Stimulated activated effector memory CD8-positive, alpha-beta T cell treated with anti-CD3 and anti-CD28 coated beads, Interleukin-12 subunit alpha, Interleukin-12 subunit beta, amount 100 ng/mL, for 72 hours (primary cell): ENCODE results near the gene E2F1.

Experiments
- ATAC-seq: fragments of 150-1000 bp; cut with Tn5 transposase; 2 replicates; pipeline ENCODE4 v1.10.0; 2021
- DNase-seq, 2 donors: peaks; one replicate each; pipeline ENCODE4 v3.0.0; 2021 to 2022; ENCODE audit warnings: low spot score in 2 of 2
- H3K27ac Mint-ChIP-seq: one replicate; pipeline ENCODE4 v1.8.0; 2022; ENCODE audit warnings: mild to moderate bottlenecking, mixed read lengths
- H3K36me3 Mint-ChIP-seq: one replicate; pipeline ENCODE4 v1.8.0; 2022; ENCODE audit warnings: mild to moderate bottlenecking, mixed read lengths
- H3K4me1 Mint-ChIP-seq: one replicate; pipeline ENCODE4 v1.8.0; 2022; ENCODE audit warnings: mixed read lengths
- H3K4me3 Mint-ChIP-seq: one replicate; pipeline ENCODE4 v1.8.0; 2022; ENCODE audit warnings: mild to moderate bottlenecking, mixed read lengths
- H3K9me3 Mint-ChIP-seq: one replicate; pipeline ENCODE4 v1.8.0; 2022; ENCODE audit warnings: mixed read lengths

Gene E2F1

GRCh38 chr20:33672426-33673113, 13.6 kb downstream of the E2F1 start:
- Mint-ChIP-seq H3K27ac (peak overlapping the region; percentile 88), H3K4me1 (peaks cover 47% of the 10 kb centered on the region), H3K9me3 (no peaks in the 10 kb centered on the region), H3K4me3 (peak overlapping the region; percentile 83), H3K36me3 (peaks cover 40% of the 10 kb centered on the region)
- DNase-seq (no peak), ATAC-seq (no peak)

GRCh38 chr20:33671573-33672288, 14.5 kb downstream of the E2F1 start:
- no peak overlapping the region for H3K4me3 Mint-ChIP-seq
- no peaks in the 10 kb centered on the region for H3K9me3 Mint-ChIP-seq
- H3K36me3 Mint-ChIP-seq: peaks cover 34% of the 10 kb centered on the region
- peaks cover 49% of the 10 kb centered on the region for H3K4me1 Mint-ChIP-seq
- ATAC-seq: no peak
- peak overlapping the region; percentile 88 for H3K27ac Mint-ChIP-seq
- no peak for DNase-seq

GRCh38 chr20:33670715-33671499, 15.3 kb downstream of the E2F1 start:
- no peak for ATAC-seq

GRCh38 chr20:33669873-33670640, 16.1 kb downstream of the E2F1 start:
- H3K9me3 Mint-ChIP-seq: no peaks in the 10 kb centered on the region
- no peak for ATAC-seq
- H3K4me1 Mint-ChIP-seq: peaks cover 54% of the 10 kb centered on the region
- H3K4me3 Mint-ChIP-seq: no peak overlapping the region
- no peak for DNase-seq
- H3K27ac Mint-ChIP-seq: peak overlapping the region; percentile 83
- peaks cover 24% of the 10 kb centered on the region for H3K36me3 Mint-ChIP-seq

More at GRCh38 chr20:33670715-33671499, 15.3 kb downstream of the E2F1 start:
- Mint-ChIP-seq H3K9me3 (no peaks in the 10 kb centered on the region), H3K27ac (peak overlapping the region; percentile 88), H3K4me3 (no peak overlapping the region), H3K36me3 (peaks cover 29% of the 10 kb centered on the region), H3K4me1 (peaks cover 53% of the 10 kb centered on the region)
- DNase-seq: no peak

- Mint-ChIP-seq H3K27ac (peak overlapping the region; percentile 83), H3K9me3 (no peaks in the 10 kb centered on the region), H3K4me1 (peaks cover 57% of the 10 kb centered on the region), H3K4me3 (peak overlapping the region; percentile 96), H3K36me3 (peaks cover 18% of the 10 kb centered on the region)
- DNase-seq (no peak), ATAC-seq (no peak)
Observed at GRCh38 chr20:33669224-33669623, 17.0 kb downstream of the E2F1 start.

GRCh38 chr20:33668466-33669155, 17.6 kb downstream of the E2F1 start:
- peak overlapping the region; percentile 97 for H3K27ac Mint-ChIP-seq
- ATAC-seq (no peak), DNase-seq (no peak)
- H3K9me3 Mint-ChIP-seq: no peaks in the 10 kb centered on the region
- peaks cover 55% of the 10 kb centered on the region for H3K4me1 Mint-ChIP-seq
- peaks cover 18% of the 10 kb centered on the region for H3K36me3 Mint-ChIP-seq
- peak overlapping the region; percentile 96 for H3K4me3 Mint-ChIP-seq

- peak; percentile 71 for ATAC-seq
- DNase-seq: peak; percentile 86 to 93
- Mint-ChIP-seq H3K4me3 (peak overlapping the region; percentile 96), H3K9me3 (no peaks in the 10 kb centered on the region), H3K27ac (peak overlapping the region; percentile 97), H3K36me3 (peaks cover 18% of the 10 kb centered on the region), H3K4me1 (peaks cover 49% of the 10 kb centered on the region)
Observed at GRCh38 chr20:33667676-33668465, 18.3 kb downstream of the E2F1 start.

- DNase-seq: peak in 1 of 2 donors; percentile 53
- Mint-ChIP-seq H3K27ac (peak overlapping the region; percentile 97), H3K9me3 (no peaks in the 10 kb centered on the region), H3K36me3 (peaks cover 18% of the 10 kb centered on the region), H3K4me3 (peak overlapping the region; percentile 96), H3K4me1 (peaks cover 49% of the 10 kb centered on the region)
- ATAC-seq: peak; percentile 44
Observed at GRCh38 chr20:33667245-33667675, 18.9 kb downstream of the E2F1 start.

- Mint-ChIP-seq H3K9me3 (no peaks in the 10 kb centered on the region), H3K36me3 (peaks cover 18% of the 10 kb centered on the region), H3K4me3 (peak within 1 kb of the TSS; percentile 96), H3K27ac (peak within 1 kb of the TSS; percentile 97), H3K4me1 (peaks cover 49% of the 10 kb centered on the region)
- DNase-seq (peak; percentile 73 to 95), ATAC-seq (peak; percentile 71)
Observed at GRCh38 chr20:33666293-33667244, 19.6 kb downstream of the E2F1 start, which contains the start of gene ACTL10. Gene ACTL10, plus strand, starts transcription at chr20:33666943. Its CDS starts 555 bp downstream, at chr20:33667498.

- no peak for ATAC-seq
- H3K27ac Mint-ChIP-seq: peak overlapping the region; percentile 97
- DNase-seq: no peak
- peak overlapping the region; percentile 96 for H3K4me3 Mint-ChIP-seq
- peaks cover 7% of the 10 kb centered on the region for H3K36me3 Mint-ChIP-seq
- H3K4me1 Mint-ChIP-seq: peaks cover 44% of the 10 kb centered on the region
- H3K9me3 Mint-ChIP-seq: no peaks in the 10 kb centered on the region
Observed at GRCh38 chr20:33664762-33665144, 21.4 kb downstream of the E2F1 start.

- peak overlapping the region; percentile 96 for H3K4me3 Mint-ChIP-seq
- H3K9me3 Mint-ChIP-seq: no peaks in the 10 kb centered on the region
- peak overlapping the region; percentile 97 for H3K27ac Mint-ChIP-seq
- no peak for DNase-seq
- peaks cover 6% of the 10 kb centered on the region for H3K36me3 Mint-ChIP-seq
- no peak for ATAC-seq
- peaks cover 41% of the 10 kb centered on the region for H3K4me1 Mint-ChIP-seq
Observed at GRCh38 chr20:33664085-33664761, 22.0 kb downstream of the E2F1 start.
